Prostate gland (tissue), 2 donors: ENCODE measurements around the gene KANSL3.
"Not testable (repeated sequence)": the region's sequence is repeated elsewhere in the genome, so short reads cannot be mapped to it uniquely, and the experiment has no call there.

Source experiments
- CTCF ChIP-seq, 4 experiments: fragments of 200-600 bp in 2 of 4; fragments of 450-650 bp in 2 of 4; sonication (generic) in 2 of 4; IDR thresholded peaks; 1 replicate in 3 of 4; 2 replicates in 1 of 4; pipeline ENCODE4 v1.5.1; 2016 to 2019; ENCODE audit warnings: antibody characterized with exemption in 4 of 4, mild to moderate bottlenecking in 2 of 4, moderate library complexity in 2 of 4
- POLR2A ChIP-seq: fragments of 450-650 bp; IDR thresholded peaks from one replicate; pipeline ENCODE4 v1.6.1; 2016; ENCODE audit warnings: antibody characterized with exemption, mild to moderate bottlenecking
- POLR2AphosphoS5 ChIP-seq: sonication (generic); formaldehyde crosslinking; IDR thresholded peaks from one replicate; pipeline ENCODE4 v1.6.1; 2017; ENCODE audit warnings: antibody characterized with exemption

- not testable (repeated sequence) for TF ChIP-seq CTCF (IDR thresholded peaks at IDR 0.05); POLR2AphosphoS5; POLR2A
Observed at GRCh38 chr2:96557421-96557820, 80.7 kb downstream of the KANSL3 start.
